A549 (cell line): ENCODE results near the gene ADGRG3.

Experiments used
- CEBPB ChIP-seq, 2 experiments: fragments of >200 bp in 1 of 2; sonication (Bioruptor Twin) in 1 of 2; formaldehyde crosslinking in 1 of 2; IDR thresholded peaks; 2 replicates each; pipeline ENCODE4 v1.6.1; 2012 to 2016
- CTCF ChIP-seq: fragments of >200 bp; sonication (Bioruptor Twin); formaldehyde crosslinking; IDR thresholded peaks from 3 replicates; pipeline ENCODE4 v1.5.1; 2016
- ESRRA ChIP-seq: fragments of 150-350 bp; IDR thresholded peaks from 2 replicates; pipeline ENCODE4 v1.6.1; 2014; ENCODE audit warnings: mild to moderate bottlenecking, low read length, borderline replicate concordance
- MAFK ChIP-seq: fragments of 450-650 bp; IDR thresholded peaks from 2 replicates; pipeline ENCODE4 v1.6.1; 2014; ENCODE audit not compliant: partially characterized antibody
- POLR2A ChIP-seq: IDR thresholded peaks from 2 replicates; pipeline ENCODE4 v1.6.1; 2012; ENCODE audit warnings: mild to moderate bottlenecking, low read length
- RNF2 ChIP-seq: fragments of 200-600 bp; sonication (generic); IDR thresholded peaks from 2 replicates; pipeline ENCODE4 v1.6.1; 2016; ENCODE audit warnings: low read depth, mild to moderate bottlenecking, antibody characterized with exemption, moderate library complexity, borderline replicate concordance
- USF2 ChIP-seq: fragments of 450-650 bp; IDR thresholded peaks from 2 replicates; pipeline ENCODE4 v1.6.1; 2014; ENCODE audit warnings: antibody characterized with exemption
- TF ChIP-seq, protein P1 (sequence below): IDR thresholded peaks from 2 replicates; pipeline ENCODE4 v1.6.1; 2012
- TF ChIP-seq, protein P2 (sequence below): fragments of 200-600 bp; sonication (generic); IDR thresholded peaks from 2 replicates; pipeline ENCODE4 v1.6.1; 2016; ENCODE audit warnings: antibody characterized with exemption, mild to moderate bottlenecking, moderate library complexity
- TF ChIP-seq, protein P3 (sequence below): IDR thresholded peaks from 2 replicates; pipeline ENCODE4 v1.6.1; 2012

DNA sequence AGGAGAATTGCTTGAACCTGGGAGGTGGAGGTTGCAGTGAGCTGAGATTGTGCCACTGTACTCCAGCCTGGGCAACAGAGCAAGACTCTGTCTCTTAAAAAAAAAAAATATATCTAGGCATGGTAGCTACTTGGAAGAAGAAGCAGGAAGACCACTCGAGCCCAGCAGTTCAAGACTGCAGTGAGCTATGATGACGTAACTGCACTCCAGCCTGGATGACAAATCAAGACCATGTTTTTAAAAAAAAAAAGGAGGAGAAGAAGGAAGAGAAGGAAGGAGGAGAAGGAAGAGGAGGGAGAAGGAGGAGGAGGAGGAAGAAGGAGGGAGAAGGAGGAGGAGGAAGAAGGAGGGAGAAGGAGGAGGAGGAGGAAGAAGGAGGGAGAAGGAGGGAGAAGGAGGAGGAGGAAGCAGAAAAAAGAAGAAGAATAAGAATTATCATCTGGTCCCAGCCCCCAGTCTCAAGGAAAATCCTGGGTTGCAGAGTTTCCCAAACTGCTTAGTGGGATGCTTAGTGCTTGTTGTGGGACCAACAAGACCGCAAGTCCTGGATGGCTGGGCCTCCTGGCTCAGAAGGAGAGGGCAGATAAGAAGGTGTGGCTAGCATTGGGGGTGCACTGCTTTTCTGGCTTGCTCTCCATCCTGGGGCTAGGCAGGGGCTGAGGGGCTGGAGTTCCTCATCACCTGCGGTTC, 22.8 kb downstream of the ADGRG3 start:
- TF ChIP-seq CEBPB (IDR thresholded peaks at IDR 0.05), result no peak
- no peak for TF ChIP-seq USF2
- no peak for TF ChIP-seq CTCF
- no peak for TF ChIP-seq MAFK
- TF ChIP-seq, protein P1, sequence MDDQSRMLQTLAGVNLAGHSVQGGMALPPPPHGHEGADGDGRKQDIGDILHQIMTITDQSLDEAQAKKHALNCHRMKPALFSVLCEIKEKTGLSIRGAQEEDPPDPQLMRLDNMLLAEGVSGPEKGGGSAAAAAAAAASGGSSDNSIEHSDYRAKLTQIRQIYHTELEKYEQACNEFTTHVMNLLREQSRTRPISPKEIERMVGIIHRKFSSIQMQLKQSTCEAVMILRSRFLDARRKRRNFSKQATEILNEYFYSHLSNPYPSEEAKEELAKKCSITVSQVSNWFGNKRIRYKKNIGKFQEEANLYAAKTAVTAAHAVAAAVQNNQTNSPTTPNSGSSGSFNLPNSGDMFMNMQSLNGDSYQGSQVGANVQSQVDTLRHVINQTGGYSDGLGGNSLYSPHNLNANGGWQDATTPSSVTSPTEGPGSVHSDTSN, result no peak
- TF ChIP-seq POLR2A, result no peak
- TF ChIP-seq ESRRA, result no peak
- TF ChIP-seq, protein P2, sequence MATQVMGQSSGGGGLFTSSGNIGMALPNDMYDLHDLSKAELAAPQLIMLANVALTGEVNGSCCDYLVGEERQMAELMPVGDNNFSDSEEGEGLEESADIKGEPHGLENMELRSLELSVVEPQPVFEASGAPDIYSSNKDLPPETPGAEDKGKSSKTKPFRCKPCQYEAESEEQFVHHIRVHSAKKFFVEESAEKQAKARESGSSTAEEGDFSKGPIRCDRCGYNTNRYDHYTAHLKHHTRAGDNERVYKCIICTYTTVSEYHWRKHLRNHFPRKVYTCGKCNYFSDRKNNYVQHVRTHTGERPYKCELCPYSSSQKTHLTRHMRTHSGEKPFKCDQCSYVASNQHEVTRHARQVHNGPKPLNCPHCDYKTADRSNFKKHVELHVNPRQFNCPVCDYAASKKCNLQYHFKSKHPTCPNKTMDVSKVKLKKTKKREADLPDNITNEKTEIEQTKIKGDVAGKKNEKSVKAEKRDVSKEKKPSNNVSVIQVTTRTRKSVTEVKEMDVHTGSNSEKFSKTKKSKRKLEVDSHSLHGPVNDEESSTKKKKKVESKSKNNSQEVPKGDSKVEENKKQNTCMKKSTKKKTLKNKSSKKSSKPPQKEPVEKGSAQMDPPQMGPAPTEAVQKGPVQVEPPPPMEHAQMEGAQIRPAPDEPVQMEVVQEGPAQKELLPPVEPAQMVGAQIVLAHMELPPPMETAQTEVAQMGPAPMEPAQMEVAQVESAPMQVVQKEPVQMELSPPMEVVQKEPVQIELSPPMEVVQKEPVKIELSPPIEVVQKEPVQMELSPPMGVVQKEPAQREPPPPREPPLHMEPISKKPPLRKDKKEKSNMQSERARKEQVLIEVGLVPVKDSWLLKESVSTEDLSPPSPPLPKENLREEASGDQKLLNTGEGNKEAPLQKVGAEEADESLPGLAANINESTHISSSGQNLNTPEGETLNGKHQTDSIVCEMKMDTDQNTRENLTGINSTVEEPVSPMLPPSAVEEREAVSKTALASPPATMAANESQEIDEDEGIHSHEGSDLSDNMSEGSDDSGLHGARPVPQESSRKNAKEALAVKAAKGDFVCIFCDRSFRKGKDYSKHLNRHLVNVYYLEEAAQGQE, result no peak
- TF ChIP-seq, protein P3, sequence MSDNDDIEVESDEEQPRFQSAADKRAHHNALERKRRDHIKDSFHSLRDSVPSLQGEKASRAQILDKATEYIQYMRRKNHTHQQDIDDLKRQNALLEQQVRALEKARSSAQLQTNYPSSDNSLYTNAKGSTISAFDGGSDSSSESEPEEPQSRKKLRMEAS, result no peak
- TF ChIP-seq RNF2, result no peak
